ENCODE results near the gene ERFE. TPM values are rescaled to one million over a fixed set of nuclear protein-coding genes. Genes with fewer than 3 reads are reported as not detected.

The ERFE gene
- total RNA-seq, 1 experiment from 2014 or later: 4.5 TPM

DNA sequence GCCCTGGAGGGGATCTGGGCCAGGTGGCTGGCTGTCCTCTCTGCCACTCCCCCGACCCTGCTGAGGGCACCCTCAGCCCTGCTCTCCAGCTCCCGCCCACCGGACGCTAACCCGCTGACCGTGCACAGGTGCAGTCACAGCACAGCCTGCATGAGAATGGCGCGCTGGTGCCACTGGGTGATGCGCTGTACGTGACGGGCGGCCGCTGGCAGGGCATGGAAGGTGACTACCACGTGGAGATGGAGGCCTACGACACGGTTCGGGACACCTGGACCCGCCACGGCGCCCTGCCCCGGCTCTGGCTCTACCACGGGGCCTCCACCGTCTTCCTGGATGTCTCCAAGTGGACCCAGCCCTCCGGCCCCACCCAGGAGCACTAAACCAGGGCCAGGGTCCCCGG lies 8.1 kb upstream of the ERFE start:
- Mint-ChIP-seq H3K4me3 (no peak overlapping the region), H3K27ac (no peak overlapping the region), H3K36me3 (no peaks in the 10 kb centered on the region), H3K4me1 (0 out of 2 replicates have a peak, but pooled peaks cover 6% of the 10 kb centered on the region), H3K9me3 (peaks cover 8% of the 10 kb centered on the region), H3K27me3 (ENCODE audit: low read depth) (no peaks in the 10 kb centered on the region)
- ChIA-PET CTCF (interaction anchor here (0.6 to 5.8 kb wide), 7 partner anchors 11 to 181 kb away, joined by 3 to 36 read pairs (median 3); no protein-coding TSS in a partner anchor), POLR2A (no interaction called here)
- no peak for ATAC-seq
- DNase-seq (ENCODE audit: low spot score): no peak
- TF ChIP-seq, protein P1, sequence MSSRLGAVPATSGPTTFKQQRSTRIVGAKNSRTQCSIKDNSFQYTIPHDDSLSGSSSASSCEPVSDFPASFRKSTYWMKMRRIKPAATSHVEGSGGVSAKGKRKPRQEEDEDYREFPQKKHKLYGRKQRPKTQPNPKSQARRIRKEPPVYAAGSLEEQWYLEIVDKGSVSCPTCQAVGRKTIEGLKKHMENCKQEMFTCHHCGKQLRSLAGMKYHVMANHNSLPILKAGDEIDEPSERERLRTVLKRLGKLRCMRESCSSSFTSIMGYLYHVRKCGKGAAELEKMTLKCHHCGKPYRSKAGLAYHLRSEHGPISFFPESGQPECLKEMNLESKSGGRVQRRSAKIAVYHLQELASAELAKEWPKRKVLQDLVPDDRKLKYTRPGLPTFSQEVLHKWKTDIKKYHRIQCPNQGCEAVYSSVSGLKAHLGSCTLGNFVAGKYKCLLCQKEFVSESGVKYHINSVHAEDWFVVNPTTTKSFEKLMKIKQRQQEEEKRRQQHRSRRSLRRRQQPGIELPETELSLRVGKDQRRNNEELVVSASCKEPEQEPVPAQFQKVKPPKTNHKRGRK (CRISPR knock-in tag; IDR thresholded peaks at IDR 0.05; ENCODE audit: borderline replicate concordance): no peak
- no peak for TF ChIP-seq ZNF138 (CRISPR knock-in tag; conservative IDR thresholded peaks at IDR 0.05)
- TF ChIP-seq, protein P2, sequence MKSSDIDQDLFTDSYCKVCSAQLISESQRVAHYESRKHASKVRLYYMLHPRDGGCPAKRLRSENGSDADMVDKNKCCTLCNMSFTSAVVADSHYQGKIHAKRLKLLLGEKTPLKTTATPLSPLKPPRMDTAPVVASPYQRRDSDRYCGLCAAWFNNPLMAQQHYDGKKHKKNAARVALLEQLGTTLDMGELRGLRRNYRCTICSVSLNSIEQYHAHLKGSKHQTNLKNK (CRISPR knock-in tag; IDR thresholded peaks at IDR 0.05): no peak

DNA sequence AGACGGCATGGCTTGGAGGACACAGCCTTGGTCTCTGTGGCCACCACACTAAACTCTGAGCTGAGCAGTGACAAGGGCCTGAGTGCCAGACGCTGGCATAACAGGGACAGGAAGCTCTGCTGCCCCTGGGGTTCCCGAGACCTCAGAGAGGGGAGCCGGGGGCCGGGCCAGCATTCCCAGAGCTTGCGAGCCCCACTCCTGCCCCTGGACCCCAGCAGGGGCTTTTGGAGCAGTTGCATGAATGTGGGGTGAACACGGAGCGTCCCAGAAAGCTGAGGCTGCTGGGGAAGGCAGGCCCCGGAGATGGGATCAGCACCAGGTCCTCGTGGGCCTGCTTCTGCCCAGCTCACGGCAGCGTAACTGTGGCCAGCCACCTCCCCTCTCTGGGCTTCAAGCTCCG lies 7.6 kb upstream of the ERFE start:
- DNase-seq (ENCODE audit: low spot score) (no peak), ATAC-seq (peak; percentile 7; the same call in 1 of the 2 replicates)
- H3K4me3 Mint-ChIP-seq: no peak overlapping the region
- H3K27me3 Mint-ChIP-seq (ENCODE audit: low read depth): no peaks in the 10 kb centered on the region
- TF ChIP-seq, protein P3, sequence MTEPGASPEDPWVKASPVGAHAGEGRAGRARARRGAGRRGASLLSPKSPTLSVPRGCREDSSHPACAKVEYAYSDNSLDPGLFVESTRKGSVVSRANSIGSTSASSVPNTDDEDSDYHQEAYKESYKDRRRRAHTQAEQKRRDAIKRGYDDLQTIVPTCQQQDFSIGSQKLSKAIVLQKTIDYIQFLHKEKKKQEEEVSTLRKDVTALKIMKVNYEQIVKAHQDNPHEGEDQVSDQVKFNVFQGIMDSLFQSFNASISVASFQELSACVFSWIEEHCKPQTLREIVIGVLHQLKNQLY (CRISPR knock-in tag; IDR thresholded peaks at IDR 0.05): no peak
- H3K36me3 Mint-ChIP-seq: no peaks in the 10 kb centered on the region
- POLR2A ChIA-PET: no interaction called here
- peaks cover 8% of the 10 kb centered on the region for H3K9me3 Mint-ChIP-seq
- no peak overlapping the region for H3K27ac Mint-ChIP-seq
- CTCF ChIA-PET: interaction anchor here (0.6 to 5.8 kb wide), 10 partner anchors 10 to 127 kb away, joined by 3 to 36 read pairs (median 4); no protein-coding TSS in a partner anchor
- H3K4me1 Mint-ChIP-seq: 0 out of 2 replicates have a peak, but pooled peaks cover 7% of the 10 kb centered on the region

DNA sequence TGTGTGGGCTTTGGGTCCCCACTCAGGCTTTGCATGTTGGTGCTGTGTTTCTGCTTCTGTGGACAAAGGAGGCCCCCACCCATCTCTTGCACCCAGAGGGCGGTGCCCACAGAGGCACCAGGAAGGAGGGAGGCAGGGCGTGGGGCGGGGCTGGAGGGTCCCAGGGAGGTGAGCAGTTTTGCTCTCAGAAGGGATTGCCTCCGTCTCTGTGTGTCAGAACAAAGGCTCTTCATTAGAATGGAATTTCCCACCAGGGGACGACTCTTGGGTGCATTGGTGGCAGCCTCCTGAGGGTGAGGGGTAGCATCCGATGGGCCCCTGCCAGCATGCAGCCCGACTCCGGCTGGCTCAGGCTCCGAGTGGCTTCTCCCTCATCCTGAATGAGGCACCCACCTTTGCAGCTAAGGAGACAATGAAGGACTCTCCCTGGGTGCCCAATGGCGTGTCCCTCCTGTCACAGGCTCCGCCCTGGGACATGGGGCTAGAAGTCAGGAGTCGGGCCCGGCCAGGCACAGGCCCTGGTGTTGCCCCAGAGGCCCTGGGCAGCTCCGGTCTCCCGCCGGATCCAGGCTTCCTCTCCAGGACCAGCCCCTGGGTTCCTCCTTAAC lies 7.0 kb upstream of the ERFE start:
- Mint-ChIP-seq H3K27ac (no peak overlapping the region), H3K4me3 (no peak overlapping the region), H3K36me3 (no peaks in the 10 kb centered on the region), H3K9me3 (peaks cover 8% of the 10 kb centered on the region), H3K4me1 (0 out of 2 replicates have a peak, but pooled peaks cover 7% of the 10 kb centered on the region), H3K27me3 (ENCODE audit: low read depth) (no peaks in the 10 kb centered on the region)
- ChIA-PET CTCF (interaction anchor here (0.6 to 5.8 kb wide), 14 partner anchors 10 to 330 kb away, joined by 3 to 36 read pairs (median 4); no protein-coding TSS in a partner anchor), POLR2A (no interaction called here)
- DNase-seq (ENCODE audit: low spot score) (no peak), ATAC-seq (peak; percentile 68)
- TF ChIP-seq, protein P4, sequence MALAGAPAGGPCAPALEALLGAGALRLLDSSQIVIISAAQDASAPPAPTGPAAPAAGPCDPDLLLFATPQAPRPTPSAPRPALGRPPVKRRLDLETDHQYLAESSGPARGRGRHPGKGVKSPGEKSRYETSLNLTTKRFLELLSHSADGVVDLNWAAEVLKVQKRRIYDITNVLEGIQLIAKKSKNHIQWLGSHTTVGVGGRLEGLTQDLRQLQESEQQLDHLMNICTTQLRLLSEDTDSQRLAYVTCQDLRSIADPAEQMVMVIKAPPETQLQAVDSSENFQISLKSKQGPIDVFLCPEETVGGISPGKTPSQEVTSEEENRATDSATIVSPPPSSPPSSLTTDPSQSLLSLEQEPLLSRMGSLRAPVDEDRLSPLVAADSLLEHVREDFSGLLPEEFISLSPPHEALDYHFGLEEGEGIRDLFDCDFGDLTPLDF (CRISPR knock-in tag; IDR thresholded peaks at IDR 0.05): no peak
- TF ChIP-seq, protein P5, sequence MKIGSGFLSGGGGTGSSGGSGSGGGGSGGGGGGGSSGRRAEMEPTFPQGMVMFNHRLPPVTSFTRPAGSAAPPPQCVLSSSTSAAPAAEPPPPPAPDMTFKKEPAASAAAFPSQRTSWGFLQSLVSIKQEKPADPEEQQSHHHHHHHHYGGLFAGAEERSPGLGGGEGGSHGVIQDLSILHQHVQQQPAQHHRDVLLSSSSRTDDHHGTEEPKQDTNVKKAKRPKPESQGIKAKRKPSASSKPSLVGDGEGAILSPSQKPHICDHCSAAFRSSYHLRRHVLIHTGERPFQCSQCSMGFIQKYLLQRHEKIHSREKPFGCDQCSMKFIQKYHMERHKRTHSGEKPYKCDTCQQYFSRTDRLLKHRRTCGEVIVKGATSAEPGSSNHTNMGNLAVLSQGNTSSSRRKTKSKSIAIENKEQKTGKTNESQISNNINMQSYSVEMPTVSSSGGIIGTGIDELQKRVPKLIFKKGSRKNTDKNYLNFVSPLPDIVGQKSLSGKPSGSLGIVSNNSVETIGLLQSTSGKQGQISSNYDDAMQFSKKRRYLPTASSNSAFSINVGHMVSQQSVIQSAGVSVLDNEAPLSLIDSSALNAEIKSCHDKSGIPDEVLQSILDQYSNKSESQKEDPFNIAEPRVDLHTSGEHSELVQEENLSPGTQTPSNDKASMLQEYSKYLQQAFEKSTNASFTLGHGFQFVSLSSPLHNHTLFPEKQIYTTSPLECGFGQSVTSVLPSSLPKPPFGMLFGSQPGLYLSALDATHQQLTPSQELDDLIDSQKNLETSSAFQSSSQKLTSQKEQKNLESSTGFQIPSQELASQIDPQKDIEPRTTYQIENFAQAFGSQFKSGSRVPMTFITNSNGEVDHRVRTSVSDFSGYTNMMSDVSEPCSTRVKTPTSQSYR (CRISPR knock-in tag; IDR thresholded peaks at IDR 0.05): no peak
- no peak for TF ChIP-seq ZNF396 (CRISPR knock-in tag; IDR thresholded peaks at IDR 0.05; ENCODE audit: borderline replicate concordance)
- TF ChIP-seq, protein P6, sequence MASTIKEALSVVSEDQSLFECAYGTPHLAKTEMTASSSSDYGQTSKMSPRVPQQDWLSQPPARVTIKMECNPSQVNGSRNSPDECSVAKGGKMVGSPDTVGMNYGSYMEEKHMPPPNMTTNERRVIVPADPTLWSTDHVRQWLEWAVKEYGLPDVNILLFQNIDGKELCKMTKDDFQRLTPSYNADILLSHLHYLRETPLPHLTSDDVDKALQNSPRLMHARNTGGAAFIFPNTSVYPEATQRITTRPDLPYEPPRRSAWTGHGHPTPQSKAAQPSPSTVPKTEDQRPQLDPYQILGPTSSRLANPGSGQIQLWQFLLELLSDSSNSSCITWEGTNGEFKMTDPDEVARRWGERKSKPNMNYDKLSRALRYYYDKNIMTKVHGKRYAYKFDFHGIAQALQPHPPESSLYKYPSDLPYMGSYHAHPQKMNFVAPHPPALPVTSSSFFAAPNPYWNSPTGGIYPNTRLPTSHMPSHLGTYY (CRISPR knock-in tag; IDR thresholded peaks at IDR 0.05): no peak
- TF ChIP-seq, protein P7, sequence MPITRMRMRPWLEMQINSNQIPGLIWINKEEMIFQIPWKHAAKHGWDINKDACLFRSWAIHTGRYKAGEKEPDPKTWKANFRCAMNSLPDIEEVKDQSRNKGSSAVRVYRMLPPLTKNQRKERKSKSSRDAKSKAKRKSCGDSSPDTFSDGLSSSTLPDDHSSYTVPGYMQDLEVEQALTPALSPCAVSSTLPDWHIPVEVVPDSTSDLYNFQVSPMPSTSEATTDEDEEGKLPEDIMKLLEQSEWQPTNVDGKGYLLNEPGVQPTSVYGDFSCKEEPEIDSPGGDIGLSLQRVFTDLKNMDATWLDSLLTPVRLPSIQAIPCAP (CRISPR knock-in tag; IDR thresholded peaks at IDR 0.05): no peak
- TF ChIP-seq, protein P8, sequence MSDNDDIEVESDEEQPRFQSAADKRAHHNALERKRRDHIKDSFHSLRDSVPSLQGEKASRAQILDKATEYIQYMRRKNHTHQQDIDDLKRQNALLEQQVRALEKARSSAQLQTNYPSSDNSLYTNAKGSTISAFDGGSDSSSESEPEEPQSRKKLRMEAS (CRISPR knock-in tag; IDR thresholded peaks at IDR 0.05): no peak
- TF ChIP-seq, protein P9, sequence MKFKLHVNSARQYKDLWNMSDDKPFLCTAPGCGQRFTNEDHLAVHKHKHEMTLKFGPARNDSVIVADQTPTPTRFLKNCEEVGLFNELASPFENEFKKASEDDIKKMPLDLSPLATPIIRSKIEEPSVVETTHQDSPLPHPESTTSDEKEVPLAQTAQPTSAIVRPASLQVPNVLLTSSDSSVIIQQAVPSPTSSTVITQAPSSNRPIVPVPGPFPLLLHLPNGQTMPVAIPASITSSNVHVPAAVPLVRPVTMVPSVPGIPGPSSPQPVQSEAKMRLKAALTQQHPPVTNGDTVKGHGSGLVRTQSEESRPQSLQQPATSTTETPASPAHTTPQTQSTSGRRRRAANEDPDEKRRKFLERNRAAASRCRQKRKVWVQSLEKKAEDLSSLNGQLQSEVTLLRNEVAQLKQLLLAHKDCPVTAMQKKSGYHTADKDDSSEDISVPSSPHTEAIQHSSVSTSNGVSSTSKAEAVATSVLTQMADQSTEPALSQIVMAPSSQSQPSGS (CRISPR knock-in tag; IDR thresholded peaks at IDR 0.05; ENCODE audit: borderline replicate concordance, low read depth): no peak
- no peak for TF ChIP-seq FOXK1 (CRISPR knock-in tag; IDR thresholded peaks at IDR 0.05)
- TF ChIP-seq, protein P10, sequence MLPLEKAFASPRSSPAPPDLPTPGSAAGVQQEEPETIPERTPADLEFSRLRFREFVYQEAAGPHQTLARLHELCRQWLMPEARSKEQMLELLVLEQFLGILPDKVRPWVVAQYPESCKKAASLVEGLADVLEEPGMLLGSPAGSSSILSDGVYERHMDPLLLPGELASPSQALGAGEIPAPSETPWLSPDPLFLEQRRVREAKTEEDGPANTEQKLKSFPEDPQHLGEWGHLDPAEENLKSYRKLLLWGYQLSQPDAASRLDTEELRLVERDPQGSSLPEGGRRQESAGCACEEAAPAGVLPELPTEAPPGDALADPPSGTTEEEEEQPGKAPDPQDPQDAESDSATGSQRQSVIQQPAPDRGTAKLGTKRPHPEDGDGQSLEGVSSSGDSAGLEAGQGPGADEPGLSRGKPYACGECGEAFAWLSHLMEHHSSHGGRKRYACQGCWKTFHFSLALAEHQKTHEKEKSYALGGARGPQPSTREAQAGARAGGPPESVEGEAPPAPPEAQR (CRISPR knock-in tag; IDR thresholded peaks at IDR 0.05): no peak
- TF ChIP-seq GTF2I (CRISPR knock-in tag; conservative IDR thresholded peaks at IDR 0.05): no peak
- TF ChIP-seq, protein P11, sequence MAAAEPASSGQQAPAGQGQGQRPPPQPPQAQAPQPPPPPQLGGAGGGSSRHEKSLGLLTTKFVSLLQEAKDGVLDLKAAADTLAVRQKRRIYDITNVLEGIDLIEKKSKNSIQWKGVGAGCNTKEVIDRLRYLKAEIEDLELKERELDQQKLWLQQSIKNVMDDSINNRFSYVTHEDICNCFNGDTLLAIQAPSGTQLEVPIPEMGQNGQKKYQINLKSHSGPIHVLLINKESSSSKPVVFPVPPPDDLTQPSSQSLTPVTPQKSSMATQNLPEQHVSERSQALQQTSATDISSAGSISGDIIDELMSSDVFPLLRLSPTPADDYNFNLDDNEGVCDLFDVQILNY (CRISPR knock-in tag; IDR thresholded peaks at IDR 0.05): no peak

All from WTC11 (cell line).